OCI-LY7 (cell line): Measurements from ENCODE around the gene ASB2. TPM values are rescaled to one million over a fixed set of nuclear protein-coding genes. Genes with fewer than 3 reads are reported as not detected.

Experiments
- BruUV-seq: library from RNA; stranded (reverse); fragments of 400-500 nt; replicated peaks from 2 replicates; lab custom pipeline; 2021; lab: Mats Ljungman, UMichigan
- CTCF ChIA-PET: fragments of 300-600 bp; sonication (Branson Sonifier 250); formaldehyde crosslinking; loops from one replicate; lab custom pipeline; 2022; ENCODE audit warnings: antibody characterized with exemption; ENCODE audit not compliant: unreplicated experiment; lab: Charles Lee
- POLR2A ChIA-PET: fragments of 300-600 bp; sonication (Branson Sonifier 250); formaldehyde crosslinking; loops from one replicate; lab custom pipeline; 2022; ENCODE audit warnings: antibody characterized with exemption; lab: Charles Lee
- DNase-seq: peaks from one replicate; pipeline ENCODE4 v3.0.0-alpha.2; 2015; ENCODE audit warnings: low spot score
- H2AFZ ChIP-seq: fragments of 200-600 bp; sonication (generic), shearing (Covaris generic); 2 replicates; pipeline ENCODE4 v1.6.1; 2014; ENCODE audit warnings: mild to moderate bottlenecking, antibody characterized with exemption, low read length, moderate library complexity
- H3K27ac ChIP-seq: fragments of 200-600 bp; sonication (generic); 2 replicates; pipeline ENCODE4 v1.5.1; 2014; ENCODE audit warnings: mixed run types, low read depth, mild to moderate bottlenecking, moderate library complexity, low read length, inconsistent platforms; ENCODE audit not compliant: poor library complexity, severe bottlenecking
- H3K36me3 ChIP-seq: fragments of 200-600 bp; sonication (generic); 2 replicates; pipeline ENCODE4 v1.6.1; 2014; ENCODE audit warnings: mild to moderate bottlenecking, antibody characterized with exemption, low read length, moderate library complexity, mixed read lengths; ENCODE audit not compliant: insufficient read depth
- H3K4me1 ChIP-seq: fragments of 200-600 bp; sonication (generic); 2 replicates; pipeline ENCODE4 v1.5.1; 2014; ENCODE audit warnings: mild to moderate bottlenecking, low read length; ENCODE audit not compliant: insufficient read depth, poor library complexity, severe bottlenecking
- H3K4me2 ChIP-seq: fragments of 200-600 bp; sonication (generic); 2 replicates; pipeline ENCODE4 v1.6.1; 2014; ENCODE audit warnings: mild to moderate bottlenecking, low read length
- H3K4me3 ChIP-seq: fragments of 200-600 bp; sonication (generic); 2 replicates; pipeline ENCODE4 v1.5.1; 2014; ENCODE audit warnings: mild to moderate bottlenecking, low read depth, low read length; ENCODE audit not compliant: poor library complexity, severe bottlenecking
- H3K79me2 ChIP-seq: fragments of 200-600 bp; sonication (generic); 2 replicates; pipeline ENCODE4 v1.6.1; 2016; ENCODE audit warnings: low read depth, mild to moderate bottlenecking, low read length, moderate library complexity, mixed read lengths; ENCODE audit not compliant: insufficient read depth
- H3K9me2 ChIP-seq: fragments of 200-600 bp; sonication (generic); 2 replicates; pipeline ENCODE4 v1.6.1; 2016; ENCODE audit warnings: mild to moderate bottlenecking, low read length, mixed read lengths; ENCODE audit not compliant: insufficient read depth
- H3K9me3 ChIP-seq: fragments of 200-600 bp; sonication (generic); 2 replicates; pipeline ENCODE4 v1.6.1; 2014; ENCODE audit warnings: mild to moderate bottlenecking, mixed run types, low read length, mixed read lengths
- H4K20me1 ChIP-seq: fragments of 200-600 bp; sonication (generic); 2 replicates; pipeline ENCODE4 v1.6.1; 2014; ENCODE audit warnings: mild to moderate bottlenecking, antibody characterized with exemption, low read length, moderate library complexity, mixed read lengths; ENCODE audit not compliant: insufficient read depth
- CTCF ChIP-seq: fragments of 200-600 bp; sonication (generic); conservative IDR thresholded peaks from 2 replicates; pipeline ENCODE4 v1.5.1; 2014; ENCODE audit warnings: mild to moderate bottlenecking, antibody characterized with exemption, low read length, moderate library complexity, mixed read lengths
- EZH2phosphoT487 ChIP-seq: fragments of 200-600 bp; sonication (generic); IDR thresholded peaks from 2 replicates; pipeline ENCODE4 v1.6.1; 2018; ENCODE audit warnings: low read depth, borderline replicate concordance, mild to moderate bottlenecking, mixed run types, antibody characterized with exemption, low read length, moderate library complexity, mixed read lengths
- intact Hi-C: fragments of 100-400 bp; cut with micrococcal nuclease; formaldehyde crosslinking; loops from one replicate; pipeline ENCODE4 v1.10.0; 2022; ENCODE audit not compliant: unreplicated experiment
- total RNA-seq, 2 experiments: library from RNA; depleted of rRNA in 1 of 2; stranded (reverse); fragments of >200 nt in 1 of 2; shearing (Covaris generic) in 1 of 2; gene quantifications; 2 replicates each; pipeline ENCODE4 v1.2.3, GENCODE V29; 2014 to 2022

Gene ASB2
- total RNA-seq, 2 experiments from 2014 or later = 21.7 to 23.6 TPM

GRCh38 chr14:93930989-93931307 is 45.4 kb downstream of the ASB2 start:
- intact Hi-C loops = loop anchor here (10.0 kb wide), 1 partner anchor 204 kb away; no protein-coding TSS in a partner anchor
- no TSS peak for BruUV-seq
- no peaks in the 10 kb centered on the region for H3K9me3 ChIP-seq
- no peak overlapping the region for H3K4me2 ChIP-seq
- POLR2A ChIA-PET = no interaction called here
- H3K4me3 ChIP-seq = no peak overlapping the region
- no peaks in the 10 kb centered on the region for H4K20me1 ChIP-seq
- DNase-seq = no peak
- H3K36me3 ChIP-seq = peaks cover 25% of the 10 kb centered on the region; the same call in 1 of the 2 replicates
- no peaks in the 10 kb centered on the region for H3K9me2 ChIP-seq
- TF ChIP-seq CTCF (no peak), EZH2phosphoT487 (no peak)
- H3K27ac ChIP-seq = no peak overlapping the region
- H3K79me2 ChIP-seq = no peaks in the 10 kb centered on the region
- H2AFZ ChIP-seq = no peak overlapping the region
- CTCF ChIA-PET = no interaction called here
- peaks cover 3% of the 10 kb centered on the region for H3K4me1 ChIP-seq

- BruUV-seq = no TSS peak
- POLR2A ChIA-PET = no interaction called here
- Histone ChIP-seq H4K20me1 (no peaks in the 10 kb centered on the region), H3K36me3 (peaks cover 21% of the 10 kb centered on the region; the same call in 1 of the 2 replicates), H3K4me2 (no peak overlapping the region), H3K27ac (no peak overlapping the region), H3K9me3 (no peaks in the 10 kb centered on the region), H2AFZ (no peak overlapping the region), H3K79me2 (no peaks in the 10 kb centered on the region), H3K4me3 (no peak overlapping the region), H3K9me2 (no peaks in the 10 kb centered on the region), H3K4me1 (peaks cover 3% of the 10 kb centered on the region)
- intact Hi-C loops = loop anchor here (10.0 kb wide), 1 partner anchor 204 kb away; no protein-coding TSS in a partner anchor
- no peak for DNase-seq
- TF ChIP-seq CTCF (no peak), EZH2phosphoT487 (no peak)
- CTCF ChIA-PET = no interaction called here
These were observed 45.9 kb downstream of the ASB2 start for GRCh38 chr14:93930296-93930988.

- CTCF ChIA-PET = no interaction called here
- Histone ChIP-seq H3K9me3 (no peaks in the 10 kb centered on the region), H2AFZ (no peak overlapping the region), H3K4me1 (peaks cover 3% of the 10 kb centered on the region), H4K20me1 (no peaks in the 10 kb centered on the region), H3K36me3 (peaks cover 14% of the 10 kb centered on the region; the same call in 1 of the 2 replicates), H3K4me3 (no peak overlapping the region), H3K9me2 (no peaks in the 10 kb centered on the region), H3K4me2 (no peak overlapping the region), H3K27ac (no peak overlapping the region), H3K79me2 (no peaks in the 10 kb centered on the region)
- POLR2A ChIA-PET = no interaction called here
- intact Hi-C loops = loop anchor here (10.0 kb wide), 1 partner anchor 205 kb away; no protein-coding TSS in a partner anchor
- TF ChIP-seq EZH2phosphoT487 (no peak), CTCF (no peak)
- BruUV-seq = no TSS peak
- no peak for DNase-seq
These were observed 46.7 kb downstream of the ASB2 start for GRCh38 chr14:93929657-93930056.
